ENCODE data around the gene KDM8. TPM values are rescaled to one million over a fixed set of nuclear protein-coding genes. Genes with fewer than 3 reads are reported as not detected.

Gene KDM8
- total RNA-seq, 1 experiment from 2014 or later, result 5.1 TPM

GRCh38 chr16:27191352-27191924 is 11.9 kb upstream of the KDM8 start:
- Histone ChIP-seq H3K27ac (no peak overlapping the region), H3F3A (ENCODE audit: insufficient read depth, low read depth) (no peaks in the 10 kb centered on the region), H3K9me2 (ENCODE audit: insufficient read depth) (no peaks in the 10 kb centered on the region), H3K36me3 (ENCODE audit: low read depth) (no peaks in the 10 kb centered on the region), H3K4me3 (no peak overlapping the region), H3K4me2 (no peak overlapping the region), H3K27me3 (ENCODE audit: insufficient read depth, low read depth) (peaks cover 44% of the 10 kb centered on the region), H3K79me2 (ENCODE audit: low read depth) (no peaks in the 10 kb centered on the region), H3K9me3 (ENCODE audit: insufficient read depth, low read depth) (no peaks in the 10 kb centered on the region), H3K4me1 (replicated peaks; ENCODE audit: insufficient read depth) (no peaks in the 10 kb centered on the region), H2AFZ (no peak overlapping the region), H4K20me1 (ENCODE audit: insufficient read depth) (no peaks in the 10 kb centered on the region)
- CTCF ChIA-PET, result no interaction called here
- intact Hi-C loops (cut with micrococcal nuclease; ENCODE audit: unreplicated experiment), result no loop called here
- POLR2A ChIA-PET (ENCODE audit: unreplicated experiment), result no interaction called here
- no TSS peak for BruUV-seq (replicated peaks)
- DNase-seq, result no peak
- TF ChIP-seq CTCF (conservative IDR thresholded peaks at IDR 0.05), result no peak
- TF ChIP-seq EZH2 (IDR thresholded peaks at IDR 0.05; ENCODE audit: low read depth), result no peak

GRCh38 chr16:27193300-27193990 is 9.9 kb upstream of the KDM8 start:
- Histone ChIP-seq H3K4me1 (replicated peaks; ENCODE audit: insufficient read depth) (no peaks in the 10 kb centered on the region), H3K36me3 (ENCODE audit: low read depth) (no peaks in the 10 kb centered on the region), H2AFZ (no peak overlapping the region), H3K4me3 (no peak overlapping the region), H3K79me2 (ENCODE audit: low read depth) (no peaks in the 10 kb centered on the region), H4K20me1 (ENCODE audit: insufficient read depth) (no peaks in the 10 kb centered on the region), H3K27ac (no peak overlapping the region), H3K9me3 (ENCODE audit: insufficient read depth, low read depth) (no peaks in the 10 kb centered on the region), H3F3A (ENCODE audit: insufficient read depth, low read depth) (no peaks in the 10 kb centered on the region), H3K4me2 (no peak overlapping the region), H3K9me2 (ENCODE audit: insufficient read depth) (no peaks in the 10 kb centered on the region), H3K27me3 (ENCODE audit: insufficient read depth, low read depth) (peaks cover 48% of the 10 kb centered on the region)
- DNase-seq, result no peak
- ChIA-PET POLR2A (ENCODE audit: unreplicated experiment) (interaction anchor here (0.7 kb wide), 1 partner anchor 93 kb away, joined by 8 read pairs; no protein-coding TSS in a partner anchor), CTCF (interaction anchor here (1.5 kb wide), 1 partner anchor 14 kb away, joined by 4 read pairs; no protein-coding TSS in a partner anchor)
- TF ChIP-seq CTCF (conservative IDR thresholded peaks at IDR 0.05) (0 out of 2 replicates have a peak, but pooled peaks have one; percentile 30), EZH2 (IDR thresholded peaks at IDR 0.05; ENCODE audit: low read depth) (no peak)
- BruUV-seq (replicated peaks), result no TSS peak
- intact Hi-C loops (cut with micrococcal nuclease; ENCODE audit: unreplicated experiment), result no loop called here

GRCh38 chr16:27195076-27195741 is 8.1 kb upstream of the KDM8 start:
- BruUV-seq (replicated peaks), result no TSS peak
- no peaks in the 10 kb centered on the region for H3K79me2 ChIP-seq (ENCODE audit: low read depth)
- no peak overlapping the region for H3K27ac ChIP-seq
- ChIA-PET CTCF (no interaction called here), POLR2A (ENCODE audit: unreplicated experiment) (no interaction called here)
- no peak overlapping the region for H2AFZ ChIP-seq
- intact Hi-C loops (cut with micrococcal nuclease; ENCODE audit: unreplicated experiment), result no loop called here
- H3K9me2 ChIP-seq (ENCODE audit: insufficient read depth), result no peaks in the 10 kb centered on the region
- H3K9me3 ChIP-seq (ENCODE audit: insufficient read depth, low read depth), result no peaks in the 10 kb centered on the region
- H3F3A ChIP-seq (ENCODE audit: insufficient read depth, low read depth), result no peaks in the 10 kb centered on the region
- H4K20me1 ChIP-seq (ENCODE audit: insufficient read depth), result no peaks in the 10 kb centered on the region
- TF ChIP-seq EZH2 (IDR thresholded peaks at IDR 0.05; ENCODE audit: low read depth), result no peak
- TF ChIP-seq CTCF (conservative IDR thresholded peaks at IDR 0.05), result no peak
- no peak for DNase-seq
- H3K36me3 ChIP-seq (ENCODE audit: low read depth), result no peaks in the 10 kb centered on the region
- no peak overlapping the region for H3K4me2 ChIP-seq
- H3K4me1 ChIP-seq (replicated peaks; ENCODE audit: insufficient read depth), result no peaks in the 10 kb centered on the region
- H3K27me3 ChIP-seq (ENCODE audit: insufficient read depth, low read depth), result peaks cover 33% of the 10 kb centered on the region; the same call in 1 of the 2 replicates
- H3K4me3 ChIP-seq, result no peak overlapping the region

Data from PC-9 (cell line).